Suprapubic skin (tissue), 4 donors: ENCODE measurements around the gene LGI1.

ENCODE experiments used
- EP300 ChIP-seq: sonication (generic); formaldehyde crosslinking; IDR thresholded peaks from one replicate; pipeline ENCODE4 v1.6.1; 2017; ENCODE audit warnings: antibody characterized with exemption
- POLR2A ChIP-seq, 2 donors: fragments of 450-650 bp; IDR thresholded peaks; one replicate each; pipeline ENCODE4 v1.6.1; 2017; ENCODE audit warnings: antibody characterized with exemption in 2 of 2, mild to moderate bottlenecking in 2 of 2, moderate library complexity in 2 of 2
- POLR2AphosphoS5 ChIP-seq, 3 donors: sonication (generic); formaldehyde crosslinking; IDR thresholded peaks; one replicate each; pipeline ENCODE4 v1.6.1; 2017; ENCODE audit warnings: antibody characterized with exemption in 3 of 3
- TF ChIP-seq, protein P1 (sequence below), 2 donors: fragments of 200-600 bp in 1 of 2; fragments of 450-650 bp in 1 of 2; sonication (generic) in 1 of 2; IDR thresholded peaks; one replicate each; pipeline ENCODE4 v1.5.1; 2016 to 2019; ENCODE audit warnings: antibody characterized with exemption in 2 of 2, mild to moderate bottlenecking in 1 of 2, moderate library complexity in 1 of 2

DNA sequence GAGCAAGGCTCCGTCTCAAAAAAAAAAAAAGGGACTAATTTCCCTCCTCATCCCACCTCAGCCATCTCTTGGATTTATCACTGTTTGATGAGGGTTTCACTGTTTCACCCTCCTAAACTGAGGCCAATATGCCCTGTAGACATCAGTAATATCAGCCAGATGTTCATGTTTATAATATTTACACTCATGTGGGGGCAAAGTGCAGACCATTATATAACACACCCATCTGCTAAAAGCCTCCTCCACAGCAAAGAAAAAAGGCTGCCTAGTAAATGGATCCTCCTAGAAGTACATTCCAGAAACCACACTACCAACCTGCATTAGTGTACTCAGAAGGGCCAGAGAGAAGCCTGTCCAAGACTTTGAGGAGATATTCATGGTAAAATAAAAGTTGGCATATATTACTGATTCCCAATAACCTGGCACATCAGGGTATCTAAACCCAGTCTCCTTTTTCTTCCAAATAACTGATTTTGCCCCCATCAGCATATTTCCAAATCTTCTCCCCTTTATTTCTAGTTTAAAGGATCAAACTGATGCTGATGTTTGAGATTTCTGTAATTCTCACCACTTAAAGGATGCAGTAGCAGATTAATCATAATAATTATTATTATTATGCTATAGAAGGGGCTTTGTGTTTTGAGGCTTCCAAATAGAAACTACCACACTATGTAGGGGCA, 55.1 kb downstream of the LGI1 start:
- TF ChIP-seq, protein P1, sequence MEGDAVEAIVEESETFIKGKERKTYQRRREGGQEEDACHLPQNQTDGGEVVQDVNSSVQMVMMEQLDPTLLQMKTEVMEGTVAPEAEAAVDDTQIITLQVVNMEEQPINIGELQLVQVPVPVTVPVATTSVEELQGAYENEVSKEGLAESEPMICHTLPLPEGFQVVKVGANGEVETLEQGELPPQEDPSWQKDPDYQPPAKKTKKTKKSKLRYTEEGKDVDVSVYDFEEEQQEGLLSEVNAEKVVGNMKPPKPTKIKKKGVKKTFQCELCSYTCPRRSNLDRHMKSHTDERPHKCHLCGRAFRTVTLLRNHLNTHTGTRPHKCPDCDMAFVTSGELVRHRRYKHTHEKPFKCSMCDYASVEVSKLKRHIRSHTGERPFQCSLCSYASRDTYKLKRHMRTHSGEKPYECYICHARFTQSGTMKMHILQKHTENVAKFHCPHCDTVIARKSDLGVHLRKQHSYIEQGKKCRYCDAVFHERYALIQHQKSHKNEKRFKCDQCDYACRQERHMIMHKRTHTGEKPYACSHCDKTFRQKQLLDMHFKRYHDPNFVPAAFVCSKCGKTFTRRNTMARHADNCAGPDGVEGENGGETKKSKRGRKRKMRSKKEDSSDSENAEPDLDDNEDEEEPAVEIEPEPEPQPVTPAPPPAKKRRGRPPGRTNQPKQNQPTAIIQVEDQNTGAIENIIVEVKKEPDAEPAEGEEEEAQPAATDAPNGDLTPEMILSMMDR (IDR thresholded peaks at IDR 0.05) = no peak
- no peak for TF ChIP-seq EP300
- no peak for TF ChIP-seq POLR2A (IDR thresholded peaks at IDR 0.05)
- no peak for TF ChIP-seq POLR2AphosphoS5 (IDR thresholded peaks at IDR 0.05)
